ENCODE results near the gene EIF2B4.

Gene EIF2B4

GRCh38 chr2:27351802-27352598 lies 18.1 kb downstream of the EIF2B4 start:
- Histone ChIP-seq H3K9me2 (replicated peaks; ENCODE audit: insufficient read depth, low read length) (no peaks in the 10 kb centered on the region), H3K4me2 (ENCODE audit: low read depth, low read length, poor library complexity, severe bottlenecking) (no peak overlapping the region), H3K9ac (ENCODE audit: low read length) (no peak overlapping the region), H3K36me3 (ENCODE audit: low read length) (no peaks in the 10 kb centered on the region; the same call in 1 of the 2 replicates), H4K20me1 (ENCODE audit: low read depth, low read length) (no peaks in the 10 kb centered on the region), H3K79me2 (ENCODE audit: insufficient read depth, low read length) (peaks cover 92% of the 10 kb centered on the region), H3K4me3 (ENCODE audit: insufficient read depth, low read length, poor library complexity, severe bottlenecking) (no peak overlapping the region), H3K27ac (ENCODE audit: low read depth, low read length) (no peak overlapping the region), H3K9me3 (ENCODE audit: insufficient read depth, low read length) (no peaks in the 10 kb centered on the region), H3F3A (ENCODE audit: insufficient read depth) (no peaks in the 10 kb centered on the region), H2AFZ (ENCODE audit: low read depth, low read length, severe bottlenecking) (no peak overlapping the region), H3K27me3 (ENCODE audit: low read length) (no peaks in the 10 kb centered on the region)
- no peak for TF ChIP-seq CTCF (IDR thresholded peaks at IDR 0.05; ENCODE audit: insufficient read depth, low read length, poor library complexity, severe bottlenecking)
- TF ChIP-seq EZH2phosphoT487 (conservative IDR thresholded peaks at IDR 0.05; ENCODE audit: low read length): no peak

GRCh38 chr2:27350106-27350693 lies 19.9 kb downstream of the EIF2B4 start:
- no peak overlapping the region for H2AFZ ChIP-seq (ENCODE audit: low read depth, low read length, severe bottlenecking)
- no peaks in the 10 kb centered on the region for H3K9me3 ChIP-seq (ENCODE audit: insufficient read depth, low read length)
- H3K27ac ChIP-seq (ENCODE audit: low read depth, low read length): no peak overlapping the region
- no peak overlapping the region for H3K4me3 ChIP-seq (ENCODE audit: insufficient read depth, low read length, poor library complexity, severe bottlenecking)
- no peaks in the 10 kb centered on the region; the same call in 1 of the 2 replicates for H3K36me3 ChIP-seq (ENCODE audit: low read length)
- H4K20me1 ChIP-seq (ENCODE audit: low read depth, low read length): no peaks in the 10 kb centered on the region
- TF ChIP-seq CTCF (IDR thresholded peaks at IDR 0.05; ENCODE audit: insufficient read depth, low read length, poor library complexity, severe bottlenecking) (no peak), EZH2phosphoT487 (conservative IDR thresholded peaks at IDR 0.05; ENCODE audit: low read length) (no peak)
- no peak overlapping the region for H3K9ac ChIP-seq (ENCODE audit: low read length)
- peaks cover 95% of the 10 kb centered on the region for H3K79me2 ChIP-seq (ENCODE audit: insufficient read depth, low read length)
- no peaks in the 10 kb centered on the region for H3K9me2 ChIP-seq (replicated peaks; ENCODE audit: insufficient read depth, low read length)
- no peaks in the 10 kb centered on the region for H3F3A ChIP-seq (ENCODE audit: insufficient read depth)
- H3K27me3 ChIP-seq (ENCODE audit: low read length): no peaks in the 10 kb centered on the region
- H3K4me2 ChIP-seq (ENCODE audit: low read depth, low read length, poor library complexity, severe bottlenecking): no peak overlapping the region

DNA sequence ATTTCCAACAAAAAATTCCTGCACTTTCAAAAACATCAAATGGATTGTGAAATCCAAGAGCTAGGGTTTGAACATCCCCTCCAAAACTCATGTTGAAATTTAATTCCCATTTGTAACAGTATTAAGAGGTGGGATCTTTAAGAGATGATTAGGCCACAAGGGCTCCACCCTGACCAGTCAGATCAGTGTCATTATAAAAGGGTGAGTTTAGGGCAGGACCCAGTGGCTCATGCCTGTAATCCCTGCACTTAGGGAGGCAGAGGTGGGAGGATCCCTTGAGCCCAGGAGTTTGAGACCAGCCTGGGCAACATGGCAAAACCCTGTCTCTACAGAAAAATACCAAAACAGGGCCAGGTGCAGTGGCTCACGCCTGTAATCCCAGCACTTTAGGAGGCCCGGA lies 22.5 kb downstream of the EIF2B4 start:
- no peaks in the 10 kb centered on the region for H3K9me2 ChIP-seq (replicated peaks; ENCODE audit: insufficient read depth, low read length)
- H3K9ac ChIP-seq (ENCODE audit: low read length): no peak overlapping the region
- no peaks in the 10 kb centered on the region for H3K27me3 ChIP-seq (ENCODE audit: low read length)
- no peak overlapping the region for H3K4me2 ChIP-seq (ENCODE audit: low read depth, low read length, poor library complexity, severe bottlenecking)
- peaks cover 94% of the 10 kb centered on the region for H3K79me2 ChIP-seq (ENCODE audit: insufficient read depth, low read length)
- no peak overlapping the region for H3K4me3 ChIP-seq (ENCODE audit: insufficient read depth, low read length, poor library complexity, severe bottlenecking)
- no peaks in the 10 kb centered on the region for H3F3A ChIP-seq (ENCODE audit: insufficient read depth)
- no peak overlapping the region for H3K27ac ChIP-seq (ENCODE audit: low read depth, low read length)
- no peak overlapping the region for H2AFZ ChIP-seq (ENCODE audit: low read depth, low read length, severe bottlenecking)
- no peaks in the 10 kb centered on the region for H4K20me1 ChIP-seq (ENCODE audit: low read depth, low read length)
- peaks cover 2% of the 10 kb centered on the region; the same call in 1 of the 2 replicates for H3K36me3 ChIP-seq (ENCODE audit: low read length)
- TF ChIP-seq EZH2phosphoT487 (conservative IDR thresholded peaks at IDR 0.05; ENCODE audit: low read length): no peak
- no peak for TF ChIP-seq CTCF (IDR thresholded peaks at IDR 0.05; ENCODE audit: insufficient read depth, low read length, poor library complexity, severe bottlenecking)
- no peaks in the 10 kb centered on the region for H3K9me3 ChIP-seq (ENCODE audit: insufficient read depth, low read length)

Data from SU-DHL-6 (cell line).